GM19397 (cell line): ENCODE measurements around the gene PNLIPRP1.

Source experiments
- ATAC-seq: cut with Tn5 transposase; IDR thresholded peaks from one replicate; pipeline ENCODE4 v1.9.1; 2021; ENCODE audit warnings: mild to moderate bottlenecking, moderate library complexity; ENCODE audit not compliant: unreplicated experiment

The PNLIPRP1 gene

GRCh38 chr10:116598329-116598728 lies 7.6 kb downstream of the PNLIPRP1 start:
- no peak for ATAC-seq

- no peak for ATAC-seq
Measured at GRCh38 chr10:116599991-116600390, 9.2 kb downstream of the PNLIPRP1 start.

- no peak for ATAC-seq
Measured at GRCh38 chr10:116602648-116603400, 12.1 kb downstream of the PNLIPRP1 start.

GRCh38 chr10:116606061-116606483 lies 15.3 kb downstream of the PNLIPRP1 start:
- ATAC-seq, result no peak

GRCh38 chr10:116607336-116607735 lies 16.6 kb downstream of the PNLIPRP1 start:
- no peak for ATAC-seq

- ATAC-seq, result no peak
Measured at GRCh38 chr10:116608686-116609594, 18.2 kb downstream of the PNLIPRP1 start.

GRCh38 chr10:116610443-116611152 lies 19.8 kb downstream of the PNLIPRP1 start:
- ATAC-seq, result no peak

- no peak for ATAC-seq
Measured at GRCh38 chr10:116611153-116611545, 20.4 kb downstream of the PNLIPRP1 start.

- ATAC-seq, result no peak
Measured at GRCh38 chr10:116612107-116612769, 21.5 kb downstream of the PNLIPRP1 start.

GRCh38 chr10:116613471-116613870 lies 22.7 kb downstream of the PNLIPRP1 start:
- no peak for ATAC-seq

GRCh38 chr10:116614796-116615195 lies 24.0 kb downstream of the PNLIPRP1 start:
- ATAC-seq, result no peak

- ATAC-seq, result no peak
Measured at GRCh38 chr10:116615199-116615776, 24.5 kb downstream of the PNLIPRP1 start.

- ATAC-seq, result no peak
Measured at GRCh38 chr10:116620423-116621400, 30.0 kb downstream of the PNLIPRP1 start, which contains the start of gene PNLIPRP2. Gene PNLIPRP2 (plus strand): TSS chr10:116620953.

- no peak for ATAC-seq
Measured at GRCh38 chr10:116621476-116621875, 30.7 kb downstream of the PNLIPRP1 start.

GRCh38 chr10:116621934-116622655 lies 31.3 kb downstream of the PNLIPRP1 start:
- no peak for ATAC-seq

- ATAC-seq, result no peak
Measured at GRCh38 chr10:116625845-116626244, 35.1 kb downstream of the PNLIPRP1 start.

GRCh38 chr10:116626815-116627214 lies 36.1 kb downstream of the PNLIPRP1 start:
- no peak for ATAC-seq

- no peak for ATAC-seq
Measured at GRCh38 chr10:116627386-116627933, 36.7 kb downstream of the PNLIPRP1 start.
